GM10266 (cell line): ENCODE results near the gene MTUS2.

Experiments used
- DNase-seq: peaks from one replicate; pipeline ENCODE4 v3.0.0; 2012; ENCODE audit errors: extremely low spot score
- CTCF ChIP-seq: IDR thresholded peaks from 2 replicates; pipeline ENCODE4 v1.5.1; 2012; ENCODE audit warnings: mild to moderate bottlenecking, low read depth; ENCODE audit not compliant: control insufficient read depth, insufficient read depth; ENCODE audit errors: missing control alignments

The MTUS2 gene

GRCh38 chr13:29513002-29513980 is 693.2 kb downstream of the MTUS2 start:
- TF ChIP-seq CTCF, result no peak
- no peak for DNase-seq

- no peak for TF ChIP-seq CTCF
- no peak for DNase-seq
Observed at GRCh38 chr13:29513981-29514719, 694.0 kb downstream of the MTUS2 start.

- no peak for DNase-seq
- no peak for TF ChIP-seq CTCF
Observed at GRCh38 chr13:29514720-29515310, 694.7 kb downstream of the MTUS2 start.

GRCh38 chr13:29515372-29515771 is 695.2 kb downstream of the MTUS2 start:
- TF ChIP-seq CTCF, result no peak
- no peak for DNase-seq

GRCh38 chr13:29516012-29516411 is 695.9 kb downstream of the MTUS2 start:
- no peak for TF ChIP-seq CTCF
- DNase-seq, result no peak

- DNase-seq, result no peak
- no peak for TF ChIP-seq CTCF
Observed at GRCh38 chr13:29516880-29517279, 696.7 kb downstream of the MTUS2 start.
